Measurements from ENCODE around the gene ARHGEF10L.

ARHGEF10L gene

DNA sequence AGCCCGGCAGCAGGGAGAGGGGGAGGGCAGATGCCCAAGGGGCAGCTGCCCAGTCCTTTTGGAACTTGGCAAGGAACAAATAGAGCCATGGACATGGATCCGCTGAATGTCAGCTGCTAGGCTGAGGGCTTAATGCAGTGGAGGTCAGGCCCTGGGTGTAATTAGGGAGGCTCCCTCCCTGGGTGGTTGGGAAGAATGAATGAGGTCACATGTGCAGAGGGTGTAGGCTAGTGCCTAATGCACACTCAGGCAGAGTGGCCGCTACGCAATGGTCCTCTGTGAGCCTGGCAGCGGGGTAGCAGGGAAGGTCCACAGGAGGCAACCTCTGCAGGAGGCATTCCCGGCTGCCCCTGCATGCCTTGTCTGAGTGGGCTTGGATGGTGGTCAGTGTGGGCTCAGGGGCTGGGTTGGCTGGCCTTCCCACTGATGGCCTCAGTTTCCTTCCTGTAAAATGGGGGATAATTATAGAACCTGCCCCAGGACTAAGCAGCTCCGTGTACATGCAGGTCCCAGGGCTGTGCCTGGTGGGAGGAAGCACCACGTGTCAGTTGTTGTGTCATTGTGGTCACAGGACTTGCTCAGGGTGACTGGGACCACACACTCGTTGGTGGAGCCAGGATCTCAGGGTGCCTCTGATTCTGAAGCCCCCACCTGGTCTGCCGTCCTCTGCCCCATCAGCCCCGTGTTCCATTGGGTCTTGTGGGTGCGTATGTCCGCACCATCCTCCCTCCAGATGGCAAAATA is 134.0 kb downstream of the ARHGEF10L start:
- no peak for DNase-seq (ENCODE audit: low read depth in 2 of 3, low spot score in 2 of 3)

DNA sequence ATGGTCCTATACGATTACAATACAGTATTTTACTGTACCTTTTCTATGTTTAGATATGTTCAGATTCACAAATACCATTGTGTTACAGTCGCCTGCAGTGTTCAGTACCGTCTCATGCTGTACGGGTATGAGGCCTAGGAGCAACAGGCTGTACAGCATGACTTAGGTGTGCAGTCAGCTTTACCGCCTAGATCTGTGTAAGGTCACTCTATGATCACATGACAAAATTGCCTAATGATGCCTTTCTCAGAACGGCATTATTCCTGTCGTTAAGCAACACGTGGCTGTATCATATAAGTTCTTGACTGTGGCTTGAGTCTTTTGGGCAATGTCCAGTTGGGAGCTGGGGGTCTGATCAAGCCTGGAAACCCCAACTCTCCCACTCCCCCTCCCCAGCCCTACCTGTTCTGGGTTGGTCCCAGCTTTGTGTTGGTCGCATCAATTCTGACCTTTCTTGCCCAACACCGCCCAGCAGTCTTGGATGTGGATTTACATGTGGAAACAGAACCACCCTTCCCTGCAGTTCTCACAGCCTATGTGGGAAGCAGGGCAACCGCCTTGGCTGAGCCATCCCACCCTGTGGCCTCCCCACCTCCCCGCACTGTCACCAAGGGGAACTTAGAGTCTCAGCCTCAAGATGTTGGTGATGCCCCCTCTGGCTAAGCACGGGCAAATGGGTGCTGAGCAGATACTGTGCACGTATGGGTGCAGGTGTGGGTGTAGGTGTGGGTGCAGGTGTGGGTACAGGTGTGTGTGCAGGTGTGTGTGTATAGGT is 135.4 kb downstream of the ARHGEF10L start:
- no peak for DNase-seq (ENCODE audit: low read depth in 2 of 3, low spot score in 2 of 3)

DNA sequence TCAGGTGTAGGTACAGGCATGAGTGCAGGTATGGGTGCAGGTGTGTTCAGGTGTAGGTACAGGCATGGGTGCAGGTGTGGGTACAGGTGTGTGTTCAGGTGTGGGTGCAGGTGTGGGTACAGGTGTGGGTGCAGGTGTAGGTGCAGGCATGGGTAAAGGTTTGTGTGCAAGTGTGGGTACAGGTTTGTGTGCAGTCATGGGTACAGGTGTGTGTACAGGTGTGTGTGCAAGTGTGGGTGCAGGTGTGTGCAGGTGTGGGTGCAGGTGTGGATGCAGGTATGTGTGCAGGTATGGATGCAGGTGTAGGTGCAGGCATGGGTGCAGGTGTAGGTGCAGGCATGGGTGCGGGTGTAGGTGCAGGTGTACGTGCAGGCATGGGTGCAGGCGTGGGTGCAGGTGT is 136.2 kb downstream of the ARHGEF10L start:
- no peak for DNase-seq (ENCODE audit: low read depth in 2 of 3, low spot score in 2 of 3)

DNA sequence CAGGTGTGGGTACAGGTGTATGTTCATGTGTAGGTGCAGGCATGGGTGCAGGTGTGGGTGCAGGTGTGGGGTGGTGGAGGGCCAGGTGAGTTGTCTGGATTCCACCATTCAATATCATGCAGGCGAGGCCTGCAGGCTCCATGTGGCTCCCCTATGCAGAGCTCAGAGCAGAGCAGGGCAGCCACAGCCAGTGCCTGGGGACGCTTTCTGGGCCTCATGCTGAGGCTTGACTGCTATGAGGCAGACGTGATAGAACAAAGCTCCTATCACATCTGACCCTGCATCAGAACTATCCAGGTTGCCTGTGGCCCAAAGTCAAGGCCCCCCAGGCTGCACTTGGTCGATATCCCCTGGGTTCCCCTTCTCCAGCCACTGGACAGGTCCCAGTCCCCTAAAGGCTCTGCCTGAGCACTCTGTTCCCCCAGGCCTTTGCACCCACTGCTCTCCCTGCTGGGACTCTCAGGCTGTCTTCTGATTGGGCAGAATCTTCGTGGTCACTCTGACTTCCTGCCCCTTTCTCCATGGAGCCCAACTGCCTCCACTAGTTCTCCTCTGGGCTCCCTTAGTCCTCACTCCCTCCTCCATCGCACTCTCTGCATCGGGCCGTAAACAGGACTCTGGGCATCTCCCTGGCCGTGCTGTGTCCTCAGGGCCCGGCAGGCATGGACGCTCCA is 137.0 kb downstream of the ARHGEF10L start:
- no peak for DNase-seq (ENCODE audit: low read depth in 2 of 3, low spot score in 2 of 3)

DNA sequence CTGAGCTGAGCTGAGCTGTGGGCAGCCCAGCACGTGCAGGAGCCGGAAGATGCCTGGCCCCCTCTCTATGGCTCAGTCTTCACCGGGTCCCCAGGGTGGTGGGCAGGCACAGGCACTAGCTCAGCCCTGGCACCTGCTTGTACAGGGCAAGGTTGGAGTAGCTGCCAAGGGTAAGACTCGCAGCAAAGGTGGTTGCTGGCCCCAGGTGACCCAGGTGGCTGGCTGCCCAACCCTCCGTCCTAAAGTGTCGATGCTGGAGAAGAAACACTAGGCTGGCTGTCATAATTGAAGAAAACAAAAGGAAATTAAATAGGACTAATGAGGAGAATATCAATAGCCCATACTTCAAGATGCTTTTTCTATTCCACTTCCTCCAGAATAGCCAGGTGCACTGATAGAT is 138.5 kb downstream of the ARHGEF10L start:
- no peak for DNase-seq (ENCODE audit: low read depth in 2 of 3, low spot score in 2 of 3)

DNA sequence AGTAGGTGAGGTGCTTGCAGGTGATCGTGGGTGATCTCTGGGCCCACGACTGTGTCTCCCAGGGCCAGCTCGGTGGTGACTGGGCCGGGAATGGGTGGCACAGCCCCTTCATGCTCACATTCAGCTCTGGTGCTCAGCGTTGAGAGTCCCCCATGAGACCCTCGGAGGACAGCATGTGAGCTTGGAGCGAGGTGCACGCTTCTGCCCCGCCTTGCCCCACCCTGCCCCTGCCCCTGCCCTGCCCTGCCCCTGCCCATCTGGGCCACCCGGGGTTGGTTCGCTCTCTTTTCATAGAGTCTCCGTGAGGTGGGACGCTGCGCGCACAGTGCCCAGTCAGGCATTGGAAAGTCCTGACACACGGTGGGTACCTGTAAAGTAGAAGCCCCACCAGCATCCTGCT is 140.4 kb downstream of the ARHGEF10L start:
- DNase-seq (ENCODE audit: low read depth in 2 of 3, low spot score in 2 of 3) = no peak

DNA sequence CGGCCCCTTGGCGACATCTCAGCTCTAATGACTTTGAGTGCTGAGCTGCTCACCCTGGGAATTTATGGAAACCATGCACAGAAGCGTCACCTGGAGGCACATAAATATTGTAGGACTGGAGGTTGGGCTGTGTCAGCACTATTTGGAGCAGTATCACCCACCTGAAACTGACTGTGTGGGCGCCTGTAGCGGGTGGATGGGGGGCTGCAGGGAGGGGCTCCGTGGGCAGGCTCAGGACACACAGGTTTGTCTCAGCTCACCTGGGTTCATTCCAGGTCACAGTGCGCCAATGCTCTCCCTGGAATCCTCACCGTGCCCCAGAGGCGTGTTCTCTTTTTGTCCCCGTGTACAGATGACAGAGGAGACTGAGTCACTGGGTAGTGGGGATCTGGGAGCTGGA is 140.8 kb downstream of the ARHGEF10L start:
- DNase-seq (ENCODE audit: low read depth in 2 of 3, low spot score in 2 of 3) = no peak

DNA sequence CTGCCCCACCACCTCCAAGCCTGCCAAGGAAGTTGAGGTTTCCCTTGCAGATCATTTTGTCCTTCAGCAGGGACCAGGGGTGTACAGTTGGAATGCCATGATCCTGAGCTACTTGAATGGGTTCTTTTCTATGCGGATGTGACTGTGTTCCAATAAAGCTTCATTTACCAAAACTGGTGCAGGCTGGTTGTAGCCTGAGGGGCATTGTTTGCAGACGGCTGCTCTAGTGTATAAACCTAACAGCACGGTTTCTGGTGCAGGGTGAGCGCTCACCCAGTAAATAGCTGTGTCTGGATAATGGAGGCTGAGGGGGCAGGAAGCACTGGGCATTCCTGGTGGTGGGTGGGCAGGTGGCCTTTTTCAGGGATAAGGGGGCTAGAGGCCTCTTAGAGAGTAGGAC is 142.9 kb downstream of the ARHGEF10L start:
- DNase-seq (ENCODE audit: low read depth in 2 of 3, low spot score in 2 of 3) = no peak

DNA sequence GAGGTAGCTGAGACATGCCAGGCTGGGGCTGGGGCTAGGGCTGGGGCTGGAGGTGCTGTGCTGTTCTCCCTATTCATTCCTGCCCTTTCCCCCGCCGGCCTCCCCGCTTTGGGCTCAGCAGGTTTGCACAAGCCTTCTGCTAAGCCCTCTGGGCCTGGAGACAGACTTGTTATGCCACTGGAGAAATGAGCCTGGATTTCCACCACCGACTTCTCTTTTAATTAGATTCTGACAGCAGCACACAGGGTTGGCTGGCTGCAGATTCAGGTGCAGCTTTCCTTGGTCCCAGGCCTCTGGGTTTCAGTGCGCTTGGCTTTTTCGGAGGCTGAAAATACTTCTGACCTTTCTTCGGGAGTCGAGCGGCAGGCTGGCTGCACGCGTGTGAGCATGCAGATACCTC is 144.1 kb downstream of the ARHGEF10L start:
- DNase-seq (ENCODE audit: low read depth in 2 of 3, low spot score in 2 of 3) = no peak

DNA sequence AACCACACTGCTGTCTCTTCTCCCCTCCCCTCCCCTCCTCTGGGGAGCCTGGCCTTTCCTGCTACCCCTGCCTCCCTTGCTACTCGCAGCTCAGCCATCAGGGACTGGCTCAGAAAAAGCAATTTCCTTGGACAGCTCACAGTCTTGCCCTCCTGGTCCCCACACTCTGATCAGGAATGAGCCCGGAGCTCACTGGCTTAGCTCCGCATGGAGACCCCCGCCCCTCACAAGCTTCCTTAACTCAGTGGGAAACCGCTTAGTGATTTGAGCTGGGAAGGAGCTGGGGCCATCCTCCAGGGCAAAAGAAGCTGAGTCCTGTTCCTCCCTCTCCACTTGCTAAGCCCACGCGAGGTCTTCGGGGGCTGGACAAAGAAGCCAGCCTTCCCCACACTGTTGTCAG is 145.3 kb downstream of the ARHGEF10L start:
- DNase-seq (ENCODE audit: low read depth in 2 of 3, low spot score in 2 of 3) = no peak

DNA sequence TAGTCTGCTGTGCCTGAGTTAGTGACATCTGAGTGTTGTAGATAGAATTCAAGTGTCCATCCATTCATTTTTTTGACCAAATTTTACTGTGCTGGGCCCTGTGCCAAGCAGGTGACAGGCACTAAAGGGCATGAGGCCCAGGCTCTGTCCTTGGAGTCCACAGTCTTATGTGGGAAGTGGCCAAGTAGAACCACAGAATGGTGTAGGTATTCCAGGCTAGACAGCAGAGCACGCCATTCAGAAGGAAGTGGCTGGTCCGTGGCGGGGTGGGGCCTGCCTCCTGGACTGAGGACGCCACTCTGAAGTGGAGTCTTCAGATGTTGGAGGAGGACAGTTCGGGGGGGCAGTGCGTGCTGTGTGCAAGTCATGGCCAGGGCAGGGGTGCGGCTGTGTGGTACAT is 146.8 kb downstream of the ARHGEF10L start:
- no peak for DNase-seq (ENCODE audit: low read depth in 2 of 3, low spot score in 2 of 3)

DNA sequence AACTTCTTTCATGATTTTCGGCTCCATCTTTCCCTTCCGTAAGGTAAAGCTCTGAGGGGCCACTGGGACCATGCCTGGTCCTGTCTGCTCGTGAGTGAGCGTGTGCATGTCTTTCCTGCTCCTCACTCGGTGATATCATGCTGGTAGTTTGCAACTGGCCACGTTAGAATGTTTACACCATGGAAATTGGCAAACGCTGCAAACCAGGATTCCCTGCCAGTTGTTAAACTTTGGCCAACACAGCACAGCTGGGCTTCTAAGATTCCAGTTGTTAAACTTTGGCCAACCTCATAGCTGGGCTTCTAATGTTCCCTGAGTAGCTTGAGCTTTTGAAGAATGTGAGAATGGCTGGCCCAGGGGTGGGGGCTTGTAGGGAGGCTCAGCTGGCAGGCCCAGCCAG is 147.6 kb downstream of the ARHGEF10L start:
- no peak for DNase-seq (ENCODE audit: low read depth in 2 of 3, low spot score in 2 of 3)

DNA sequence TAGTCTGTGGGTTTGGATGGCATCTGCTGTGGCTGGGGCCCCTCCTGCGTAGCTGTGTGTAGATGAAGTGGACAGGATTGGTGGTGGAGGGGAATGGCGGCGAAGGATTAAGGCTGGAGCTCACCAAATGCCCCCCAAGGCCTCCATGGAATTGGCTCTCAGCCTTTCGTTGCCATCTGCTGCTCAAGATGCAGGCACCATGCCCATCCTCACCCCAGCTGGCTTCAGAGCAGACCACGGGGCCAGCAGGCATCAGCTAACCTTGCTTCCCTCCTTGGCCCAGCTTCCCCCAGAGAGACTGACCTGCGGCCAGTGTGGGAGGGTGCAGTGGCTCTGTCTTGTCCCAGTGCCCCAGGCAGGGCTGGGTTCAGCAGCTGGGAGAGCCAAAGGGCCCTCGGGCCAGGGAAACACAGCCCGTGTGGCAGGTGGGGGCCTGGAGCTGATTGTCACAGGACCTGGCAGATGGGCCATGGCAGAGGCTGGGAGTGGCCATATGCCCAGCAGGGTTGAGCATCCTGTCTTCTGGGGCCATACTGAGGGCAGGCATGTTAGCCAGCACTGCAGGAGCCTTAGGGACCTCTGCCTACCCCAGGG is 148.8 kb downstream of the ARHGEF10L start:
- no peak for DNase-seq (ENCODE audit: low read depth in 2 of 3, low spot score in 2 of 3)

DNA sequence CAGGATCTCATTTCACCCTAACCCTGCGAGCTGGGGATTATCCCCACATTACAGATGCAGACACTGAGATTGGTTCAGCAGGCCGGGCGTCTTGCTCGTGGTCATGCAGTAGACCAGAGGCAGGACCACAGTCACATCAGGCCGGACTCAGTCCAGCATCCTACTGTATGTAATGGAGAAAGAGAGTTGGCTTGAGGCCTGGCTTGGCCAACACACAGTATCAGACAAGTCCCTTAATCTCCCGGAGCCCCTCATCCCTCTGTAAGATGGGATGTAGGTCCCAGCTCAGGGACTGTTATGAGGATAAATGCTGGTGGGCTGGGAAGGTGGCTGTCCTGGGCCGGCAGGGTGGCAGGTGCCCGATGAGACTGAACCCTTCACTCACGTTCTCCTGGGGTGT is 149.5 kb downstream of the ARHGEF10L start:
- no peak for DNase-seq (ENCODE audit: low read depth in 2 of 3, low spot score in 2 of 3)

DNA sequence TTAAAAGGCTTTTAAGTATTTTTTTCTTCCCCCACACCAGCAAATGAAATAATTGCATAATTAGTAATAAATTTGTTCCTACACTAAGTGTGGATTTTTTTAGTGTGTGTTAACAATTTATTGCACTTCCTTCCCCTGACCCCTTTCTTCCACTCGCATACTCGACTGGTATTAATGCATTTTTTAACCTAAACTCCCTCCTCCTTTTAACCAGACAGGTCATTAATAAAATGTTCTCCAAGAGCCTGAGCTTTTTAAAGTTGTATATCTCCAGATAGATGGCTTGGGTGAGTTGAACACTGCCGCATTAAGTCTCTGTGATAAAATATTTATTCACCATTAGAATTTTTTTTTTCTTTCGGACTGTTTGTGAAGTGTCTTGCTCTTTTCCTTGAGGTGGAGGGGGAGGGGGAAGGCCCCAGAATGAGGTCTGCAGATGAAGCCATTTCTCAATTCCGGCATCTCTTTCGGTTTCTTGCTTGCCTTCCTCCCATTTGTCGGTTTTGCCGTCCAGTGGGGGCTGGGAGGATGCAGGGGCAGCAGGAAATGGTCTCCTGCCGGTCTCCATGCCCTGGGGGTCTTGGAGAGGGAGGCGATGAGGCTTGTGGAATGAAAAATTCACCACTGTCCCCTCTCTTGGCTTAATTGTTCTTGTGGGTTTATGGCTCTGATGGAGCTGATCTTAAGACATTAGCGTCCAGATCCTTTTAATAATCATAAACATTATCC is 151.6 kb downstream of the ARHGEF10L start:
- DNase-seq (ENCODE audit: low read depth in 2 of 3, low spot score in 2 of 3) = no peak

DNA sequence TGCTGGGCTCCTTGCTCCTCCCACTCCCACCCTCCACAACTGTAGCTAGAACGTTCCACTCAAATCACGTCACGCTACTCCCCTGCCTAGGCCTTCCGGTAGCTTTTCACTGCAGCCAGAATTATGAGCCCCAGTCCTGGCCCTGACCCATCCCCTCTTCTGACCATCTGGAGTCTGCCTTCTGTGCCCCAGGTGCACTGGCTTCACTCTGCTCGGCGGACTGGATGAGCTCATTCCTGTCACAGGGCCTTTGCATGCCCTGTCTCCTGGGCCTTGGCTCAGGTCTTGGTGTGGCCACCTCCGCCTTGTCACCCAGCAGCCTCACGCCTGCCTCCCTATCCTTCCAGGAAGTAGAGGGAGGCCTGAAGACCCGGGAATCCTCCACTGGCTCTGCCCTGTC is 153.1 kb downstream of the ARHGEF10L start:
- DNase-seq (ENCODE audit: low read depth in 2 of 3, low spot score in 2 of 3) = no peak

DNA sequence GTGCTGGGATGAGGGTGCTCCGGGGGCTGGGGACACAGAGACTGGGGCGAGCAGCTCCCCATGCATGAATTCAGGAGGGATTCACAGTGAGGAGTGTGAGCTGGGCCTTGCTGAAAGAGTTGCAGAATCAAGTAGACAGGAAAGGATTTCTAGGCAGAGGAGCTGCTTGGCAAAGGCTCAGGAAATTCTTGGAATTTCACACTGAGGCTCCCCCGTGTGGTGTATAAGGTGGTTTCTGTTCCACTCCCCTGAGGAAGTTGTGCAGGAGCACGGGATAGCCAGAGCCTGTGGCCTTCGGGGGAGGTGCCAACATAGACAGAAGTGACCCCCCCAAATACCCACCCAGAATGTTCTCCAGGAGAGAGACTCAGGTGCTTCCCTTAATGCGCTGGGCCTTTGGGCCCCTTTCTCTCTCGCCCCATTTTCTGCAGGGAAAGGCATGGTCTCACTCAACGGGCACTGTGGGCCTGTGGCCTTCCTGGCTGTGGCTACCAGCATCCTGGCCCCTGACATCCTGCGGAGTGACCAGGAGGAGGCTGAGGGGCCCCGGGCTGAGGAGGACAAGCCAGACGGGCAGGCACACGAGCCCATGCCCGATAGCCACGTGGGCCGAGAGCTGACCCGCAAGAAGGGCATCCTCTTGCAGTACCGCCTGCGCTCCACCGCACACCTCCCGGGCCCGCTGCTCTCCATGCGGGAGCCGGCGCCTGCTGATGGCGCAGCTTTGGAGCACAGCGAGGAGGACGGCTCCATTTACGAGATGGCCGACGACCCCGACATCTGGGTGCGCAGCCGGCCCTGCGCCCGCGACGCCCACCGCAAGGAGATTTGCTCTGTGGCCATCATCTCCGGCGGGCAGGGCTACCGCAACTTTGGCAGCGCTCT is 157.2 kb downstream of the ARHGEF10L start:
- no peak for DNase-seq (ENCODE audit: low read depth in 2 of 3, low spot score in 2 of 3)

DNA sequence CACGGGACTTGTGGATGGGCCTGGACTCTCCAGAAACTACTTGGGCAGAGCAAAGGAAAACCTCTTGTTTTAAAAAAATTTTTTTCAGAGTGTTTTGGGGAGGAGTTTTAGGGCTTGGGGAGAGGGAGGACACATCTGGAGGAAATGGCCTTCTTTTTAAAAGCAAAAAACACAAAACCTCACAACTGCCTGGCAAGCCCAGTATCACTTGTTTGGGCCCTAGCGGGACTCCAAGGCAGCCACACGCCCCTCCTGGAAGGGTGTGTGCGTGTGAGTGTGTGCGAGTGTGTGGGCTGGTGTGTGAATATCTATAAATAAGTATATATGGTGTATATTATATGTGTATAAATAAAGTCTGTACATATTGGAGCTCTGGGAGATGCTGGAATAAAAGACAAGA is 158.0 kb downstream of the ARHGEF10L start:
- no peak for DNase-seq (ENCODE audit: low read depth in 2 of 3, low spot score in 2 of 3)

DNA sequence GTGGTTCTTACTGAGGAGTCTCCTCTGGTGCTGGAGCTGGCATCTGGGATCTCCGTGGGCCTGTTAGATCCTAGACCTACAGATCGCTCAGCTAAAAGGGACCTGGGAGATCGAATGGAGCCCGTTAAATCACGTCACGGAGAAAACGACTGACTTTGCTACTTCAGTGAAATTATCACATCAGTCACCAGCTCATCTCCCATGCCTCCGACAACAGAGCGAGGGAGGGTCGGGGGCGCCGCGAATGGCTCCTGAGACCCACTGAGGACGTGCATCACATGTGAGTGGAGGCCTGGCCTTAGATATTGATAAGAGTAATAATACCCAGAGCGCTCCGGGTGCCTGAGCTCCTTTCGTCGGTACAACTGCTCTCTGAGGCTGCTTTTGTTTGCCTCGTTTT is 160.1 kb downstream of the ARHGEF10L start:
- no peak for DNase-seq (ENCODE audit: low read depth in 2 of 3, low spot score in 2 of 3)
